Activated B cell treated with CpG ODN at 0.5 μM for 24 hours (primary cell): ENCODE data around the gene PCDHGA9. TPM values are rescaled to one million over a fixed set of nuclear protein-coding genes. Genes with fewer than 3 reads are reported as not detected.
"Not testable (repeated sequence)": the region's sequence is repeated elsewhere in the genome, so short reads cannot be mapped to it uniquely, and the experiment has no call there.

Experiments
- ATAC-seq: fragments of 200-7000 bp; cut with Tn5 transposase; one replicate; pipeline ENCODE4 v1.10.0; 2021; ENCODE audit warnings: low read depth, mild to moderate bottlenecking, moderate library complexity
- CTCF ChIA-PET: fragments of 350-600 bp; sonication (Branson Sonifier 250); formaldehyde crosslinking; loops from one replicate; lab custom pipeline; 2021; ENCODE audit warnings: antibody characterized with exemption; lab: Charles Lee
- POLR2A ChIA-PET: fragments of 350-600 bp; sonication (Branson Sonifier 250); formaldehyde crosslinking; loops from one replicate; lab custom pipeline; 2021; ENCODE audit warnings: antibody characterized with exemption; lab: Charles Lee
- DNase-seq: peaks from one replicate; pipeline ENCODE4 v3.0.0; 2022
- H3K27ac Mint-ChIP-seq: one replicate; pipeline ENCODE4 v1.8.0; 2020; ENCODE audit warnings: mixed read lengths
- H3K27me3 Mint-ChIP-seq: one replicate; pipeline ENCODE4 v1.8.0; 2021; ENCODE audit warnings: mixed read lengths
- H3K36me3 Mint-ChIP-seq: one replicate; pipeline ENCODE4 v1.8.0; 2021; ENCODE audit warnings: low read depth, mixed read lengths
- H3K4me1 Mint-ChIP-seq: one replicate; pipeline ENCODE4 v1.8.0; 2021; ENCODE audit warnings: mixed read lengths
- H3K4me3 Mint-ChIP-seq: one replicate; pipeline ENCODE4 v1.8.0; 2020; ENCODE audit warnings: mild to moderate bottlenecking, mixed read lengths
- H3K9me3 Mint-ChIP-seq: one replicate; pipeline ENCODE4 v1.8.0; 2020; ENCODE audit warnings: mixed read lengths
- intact Hi-C: fragments of 100-400 bp; cut with micrococcal nuclease; formaldehyde crosslinking; loops from one replicate; pipeline ENCODE4 v1.15.1; 2024
- total RNA-seq: library from RNA; stranded (reverse); gene quantifications from 2 replicates; pipeline ENCODE4 v1.2.3, GENCODE V29; 2022
- TF ChIP-seq, protein P1 (sequence below): fragments of 200-600 bp; IDR thresholded peaks from one replicate; pipeline ENCODE4 v1.8.0; 2022; ENCODE audit warnings: antibody characterized with exemption, mild to moderate bottlenecking

Gene PCDHGA9
- total RNA-seq, 1 donor from 2014 or later, result 1.3 TPM

DNA sequence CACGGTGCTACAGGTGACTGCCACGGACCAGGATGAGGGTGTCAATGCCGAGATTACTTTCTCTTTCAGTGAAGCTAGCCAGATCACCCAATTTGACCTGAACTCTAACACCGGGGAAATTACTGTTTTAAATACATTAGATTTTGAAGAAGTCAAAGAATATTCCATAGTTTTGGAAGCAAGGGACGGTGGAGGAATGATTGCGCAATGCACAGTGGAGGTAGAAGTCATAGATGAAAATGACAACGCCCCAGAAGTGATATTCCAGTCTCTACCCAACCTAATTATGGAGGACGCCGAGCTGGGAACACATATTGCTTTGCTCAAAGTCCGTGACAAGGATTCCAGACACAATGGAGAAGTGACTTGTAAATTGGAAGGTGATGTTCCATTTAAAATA, 13.9 kb upstream of the PCDHGA9 start:
- DNase-seq (no peak), ATAC-seq (no peak)
- POLR2A ChIA-PET, result no interaction called here
- no peaks in the 10 kb centered on the region for H3K4me1 Mint-ChIP-seq
- H3K4me3 Mint-ChIP-seq, result no peak overlapping the region
- peaks cover 60% of the 10 kb centered on the region for H3K27me3 Mint-ChIP-seq
- H3K9me3 Mint-ChIP-seq, result peaks cover 29% of the 10 kb centered on the region
- intact Hi-C loops, result no loop called here
- TF ChIP-seq, protein P1, sequence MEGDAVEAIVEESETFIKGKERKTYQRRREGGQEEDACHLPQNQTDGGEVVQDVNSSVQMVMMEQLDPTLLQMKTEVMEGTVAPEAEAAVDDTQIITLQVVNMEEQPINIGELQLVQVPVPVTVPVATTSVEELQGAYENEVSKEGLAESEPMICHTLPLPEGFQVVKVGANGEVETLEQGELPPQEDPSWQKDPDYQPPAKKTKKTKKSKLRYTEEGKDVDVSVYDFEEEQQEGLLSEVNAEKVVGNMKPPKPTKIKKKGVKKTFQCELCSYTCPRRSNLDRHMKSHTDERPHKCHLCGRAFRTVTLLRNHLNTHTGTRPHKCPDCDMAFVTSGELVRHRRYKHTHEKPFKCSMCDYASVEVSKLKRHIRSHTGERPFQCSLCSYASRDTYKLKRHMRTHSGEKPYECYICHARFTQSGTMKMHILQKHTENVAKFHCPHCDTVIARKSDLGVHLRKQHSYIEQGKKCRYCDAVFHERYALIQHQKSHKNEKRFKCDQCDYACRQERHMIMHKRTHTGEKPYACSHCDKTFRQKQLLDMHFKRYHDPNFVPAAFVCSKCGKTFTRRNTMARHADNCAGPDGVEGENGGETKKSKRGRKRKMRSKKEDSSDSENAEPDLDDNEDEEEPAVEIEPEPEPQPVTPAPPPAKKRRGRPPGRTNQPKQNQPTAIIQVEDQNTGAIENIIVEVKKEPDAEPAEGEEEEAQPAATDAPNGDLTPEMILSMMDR, result no peak
- H3K36me3 Mint-ChIP-seq, result peaks cover 2% of the 10 kb centered on the region
- CTCF ChIA-PET, result no interaction called here
- H3K27ac Mint-ChIP-seq, result no peak overlapping the region

DNA sequence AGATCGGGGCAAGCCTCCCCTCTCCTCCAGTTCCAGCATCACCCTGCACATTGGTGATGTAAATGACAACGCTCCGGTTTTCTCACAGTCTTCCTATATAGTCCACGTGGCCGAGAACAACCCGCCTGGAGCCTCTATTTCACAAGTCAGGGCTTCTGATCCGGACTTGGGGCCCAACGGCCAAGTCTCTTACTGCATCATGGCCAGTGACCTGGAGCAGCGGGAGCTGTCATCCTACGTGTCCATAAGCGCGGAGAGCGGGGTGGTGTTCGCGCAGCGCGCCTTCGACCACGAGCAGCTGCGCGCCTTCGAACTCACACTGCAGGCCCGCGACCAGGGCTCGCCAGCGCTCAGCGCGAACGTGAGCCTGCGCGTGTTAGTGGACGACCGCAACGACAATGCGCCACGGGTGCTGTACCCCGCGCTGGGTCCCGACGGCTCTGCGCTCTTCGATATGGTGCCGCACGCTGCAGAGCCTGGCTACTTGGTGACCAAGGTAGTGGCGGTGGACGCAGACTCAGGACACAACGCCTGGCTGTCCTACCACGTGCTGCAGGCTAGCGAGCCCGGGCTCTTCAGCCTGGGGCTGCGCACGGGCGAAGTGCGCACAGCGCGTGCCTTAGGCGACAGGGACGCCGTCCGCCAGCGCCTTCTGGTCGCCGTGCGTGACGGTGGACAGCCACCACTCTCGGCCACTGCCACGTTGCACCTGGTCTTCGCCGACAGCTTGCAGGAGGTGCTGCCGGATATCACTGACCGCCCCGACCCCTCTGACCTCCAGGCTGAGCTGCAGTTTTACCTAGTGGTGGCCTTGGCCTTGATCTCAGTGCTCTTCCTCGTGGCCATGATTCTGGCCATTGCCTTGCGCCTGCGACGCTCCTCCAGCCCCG, 13.2 kb upstream of the PCDHGA9 start:
- Mint-ChIP-seq H3K4me3 (no peak overlapping the region), H3K27ac (no peak overlapping the region), H3K27me3 (peaks cover 58% of the 10 kb centered on the region), H3K4me1 (no peaks in the 10 kb centered on the region), H3K9me3 (peaks cover 25% of the 10 kb centered on the region), H3K36me3 (peaks cover 2% of the 10 kb centered on the region)
- POLR2A ChIA-PET, result no interaction called here
- TF ChIP-seq, protein P1, result no peak
- CTCF ChIA-PET, result no interaction called here
- intact Hi-C loops, result no loop called here
- ATAC-seq, result no peak
- no peak for DNase-seq

DNA sequence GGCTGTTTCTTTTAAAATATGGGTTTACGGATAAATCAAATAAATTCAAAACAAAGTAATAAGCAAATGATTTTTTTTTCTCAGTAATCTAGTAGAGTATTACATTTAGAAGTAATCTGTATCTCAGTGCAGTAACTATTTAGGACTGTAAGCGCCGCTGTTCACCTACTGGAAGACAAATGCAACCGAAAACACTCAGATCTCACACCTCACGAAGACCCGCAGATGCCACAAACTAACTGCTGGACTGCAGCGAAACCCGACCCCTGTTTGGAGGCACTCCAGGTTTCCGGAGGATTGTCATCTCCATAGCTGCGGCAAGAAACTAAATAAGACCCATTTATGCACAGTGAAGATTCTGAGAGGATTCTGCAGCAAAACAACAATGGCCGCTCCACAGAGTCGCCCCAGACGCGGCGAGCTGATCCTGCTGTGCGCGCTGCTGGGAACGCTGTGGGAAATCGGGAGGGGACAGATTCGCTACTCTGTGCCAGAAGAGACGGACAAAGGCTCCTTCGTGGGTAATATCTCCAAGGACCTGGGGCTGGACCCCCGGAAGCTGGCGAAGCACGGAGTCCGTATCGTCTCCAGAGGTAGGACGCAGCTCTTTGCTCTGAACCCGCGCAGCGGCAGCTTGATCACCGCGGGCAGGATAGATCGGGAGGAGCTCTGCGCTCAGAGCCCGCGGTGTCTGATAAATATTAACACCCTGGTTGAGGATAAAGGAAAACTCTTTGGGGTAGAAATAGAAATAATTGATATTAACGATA, 10.0 kb upstream of the PCDHGA9 start, which contains the start of gene PCDHGA8:
Gene PCDHGA8 (plus strand): TSS at position 205 of the 770 bp plus-strand sequence. CDS start 181 bp downstream, at position 386.
- Mint-ChIP-seq H3K4me3 (no peak within 1 kb of the TSS), H3K9me3 (peaks cover 19% of the 10 kb centered on the region), H3K36me3 (peaks cover 2% of the 10 kb centered on the region), H3K4me1 (no peaks in the 10 kb centered on the region), H3K27me3 (peaks cover 54% of the 10 kb centered on the region), H3K27ac (no peak within 1 kb of the TSS)
- CTCF ChIA-PET, result interaction anchor here (1.2 kb wide), 1 partner anchor 175 kb away, joined by 3 read pairs; no protein-coding TSS in a partner anchor
- intact Hi-C loops, result no loop called here
- no peak for ATAC-seq
- TF ChIP-seq, protein P1, result no peak
- POLR2A ChIA-PET, result no interaction called here
- DNase-seq, result no peak

DNA sequence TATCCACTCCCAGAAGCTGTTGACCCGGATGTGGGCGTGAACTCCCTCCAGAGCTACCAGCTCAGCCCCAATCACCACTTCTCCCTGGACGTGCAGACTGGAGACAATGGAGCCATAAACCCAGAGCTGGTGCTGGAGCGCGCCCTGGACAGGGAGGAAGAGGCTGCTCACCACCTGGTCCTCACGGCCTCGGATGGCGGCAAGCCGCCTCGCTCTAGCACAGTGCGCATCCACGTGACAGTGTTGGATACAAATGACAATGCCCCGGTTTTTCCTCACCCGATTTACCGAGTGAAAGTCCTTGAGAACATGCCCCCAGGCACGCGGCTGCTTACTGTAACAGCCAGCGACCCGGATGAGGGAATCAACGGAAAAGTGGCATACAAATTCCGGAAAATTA, 9.3 kb upstream of the PCDHGA9 start:
- no peak overlapping the region for H3K27ac Mint-ChIP-seq
- intact Hi-C loops, result no loop called here
- POLR2A ChIA-PET, result no interaction called here

DNA sequence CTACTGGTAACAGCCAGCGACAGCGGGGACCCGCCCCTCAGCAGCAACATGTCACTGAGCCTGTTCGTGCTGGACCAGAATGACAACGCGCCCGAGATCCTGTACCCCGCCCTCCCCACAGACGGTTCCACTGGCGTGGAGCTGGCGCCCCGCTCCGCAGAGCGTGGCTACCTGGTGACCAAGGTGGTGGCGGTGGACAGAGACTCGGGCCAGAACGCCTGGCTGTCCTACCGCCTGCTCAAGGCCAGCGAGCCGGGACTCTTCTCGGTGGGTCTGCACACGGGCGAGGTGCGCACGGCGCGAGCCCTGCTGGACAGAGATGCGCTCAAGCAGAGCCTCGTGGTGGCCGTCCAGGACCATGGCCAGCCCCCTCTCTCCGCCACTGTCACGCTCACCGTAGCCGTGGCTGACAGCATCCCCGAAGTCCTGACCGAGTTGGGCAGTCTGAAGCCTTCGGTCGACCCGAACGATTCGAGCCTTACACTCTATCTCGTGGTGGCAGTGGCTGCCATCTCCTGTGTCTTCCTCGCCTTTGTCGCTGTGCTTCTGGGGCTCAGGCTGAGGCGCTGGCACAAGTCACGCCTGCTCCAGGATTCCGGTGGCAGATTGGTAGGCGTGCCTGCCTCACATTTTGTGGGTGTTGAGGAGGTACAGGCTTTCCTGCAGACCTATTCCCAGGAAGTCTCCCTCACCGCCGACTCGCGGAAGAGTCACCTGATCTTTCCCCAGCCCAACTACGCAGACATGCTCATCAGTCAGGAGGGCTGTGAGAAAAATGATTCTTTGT, 8.0 kb upstream of the PCDHGA9 start:
- H3K36me3 Mint-ChIP-seq, POLR2A ChIA-PET, H3K4me1 Mint-ChIP-seq, H3K27ac Mint-ChIP-seq, H3K4me3 Mint-ChIP-seq, intact Hi-C loops, ATAC-seq, DNase-seq: not testable (repeated sequence)
- H3K27me3 Mint-ChIP-seq, result peaks cover 52% of the 10 kb centered on the region
- peaks cover 22% of the 10 kb centered on the region for H3K9me3 Mint-ChIP-seq
- CTCF ChIA-PET, result interaction anchor here (1.1 kb wide), 1 partner anchor 25 kb away, joined by 3 read pairs; the partner anchor contains the start of gene PCDHGB3

More for the DNA sequence above, 9.3 kb upstream of the PCDHGA9 start:
- Mint-ChIP-seq H3K4me1 (no peaks in the 10 kb centered on the region), H3K4me3 (no peak overlapping the region), H3K9me3 (peaks cover 19% of the 10 kb centered on the region), H3K27me3 (peaks cover 53% of the 10 kb centered on the region), H3K36me3 (peaks cover 2% of the 10 kb centered on the region)
- ATAC-seq (no peak), DNase-seq (no peak)
- CTCF ChIA-PET, result no interaction called here
- TF ChIP-seq, protein P1, result no peak

DNA sequence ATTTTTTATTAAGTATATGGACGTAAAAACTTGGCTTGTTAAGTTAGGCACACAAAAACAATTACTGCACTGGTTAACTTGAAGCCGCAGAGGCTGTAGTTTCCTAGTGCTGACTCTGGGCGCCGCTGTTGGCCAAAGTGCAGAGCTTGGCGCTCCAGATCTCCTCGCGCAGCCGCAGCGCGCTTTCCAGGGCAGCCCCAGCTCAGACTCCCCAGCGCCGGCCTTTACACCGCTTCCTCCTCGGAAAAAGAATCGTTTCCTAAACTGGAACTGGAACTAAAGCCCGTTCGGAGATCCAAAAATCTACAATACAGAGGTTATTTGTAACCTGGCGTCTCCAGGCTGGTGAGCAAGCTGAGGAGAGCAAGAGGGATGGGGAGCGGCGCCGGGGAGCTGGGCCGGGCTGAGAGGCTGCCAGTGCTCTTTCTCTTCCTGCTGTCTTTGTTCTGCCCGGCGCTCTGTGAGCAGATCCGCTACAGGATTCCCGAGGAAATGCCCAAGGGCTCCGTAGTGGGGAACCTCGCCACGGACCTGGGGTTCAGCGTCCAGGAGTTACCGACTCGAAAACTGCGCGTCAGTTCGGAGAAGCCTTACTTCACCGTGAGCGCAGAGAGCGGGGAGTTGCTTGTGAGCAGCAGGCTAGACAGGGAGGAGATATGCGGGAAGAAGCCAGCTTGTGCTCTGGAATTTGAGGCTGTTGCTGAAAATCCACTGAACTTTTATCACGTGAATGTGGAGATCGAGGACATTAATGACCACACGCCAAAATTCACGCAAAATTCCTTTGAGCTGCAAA, 4.6 kb upstream of the PCDHGA9 start, which contains the start of gene PCDHGB5:
Gene PCDHGB5 (plus strand): TSS at position 192 of the 796 bp plus-strand sequence. CDS start 181 bp downstream, at position 373.
- H3K27me3 Mint-ChIP-seq, result peaks cover 50% of the 10 kb centered on the region
- H3K27ac Mint-ChIP-seq, result not testable (repeated sequence)
- CTCF ChIA-PET, result interaction anchor here (0.7 to 1.8 kb wide), 7 partner anchors 10 to 169 kb away, joined by 3 to 6 read pairs (median 3); partner anchors contain the start of genes PCDHGA6, PCDHGB3 and PCDHGB6

More for the DNA sequence above, 4.6 kb upstream of the PCDHGA9 start, which contains the start of gene PCDHGB5:
- POLR2A ChIA-PET, H3K4me1 Mint-ChIP-seq, H3K36me3 Mint-ChIP-seq, DNase-seq, intact Hi-C loops: not testable (repeated sequence)
- Mint-ChIP-seq H3K4me3 (peak within 1 kb of the TSS; percentile 60), H3K9me3 (peaks cover 17% of the 10 kb centered on the region)
- ATAC-seq, result peak; percentile 98
